Activated T-cell treated with anti-CD3 and anti-CD28 coated beads, Interleukin-2, amount 50 U/mL, for 24 hours (primary cell): ENCODE data around the gene EXOC6B.

ENCODE experiments used
- DNase-seq: peaks from one replicate; pipeline ENCODE4 v3.0.0-alpha.2; 2020
- H3K27ac Mint-ChIP-seq: 2 replicates; pipeline ENCODE4 v1.8.0; 2020; ENCODE audit warnings: mild to moderate bottlenecking, mixed read lengths
- H3K27me3 Mint-ChIP-seq: 2 replicates; pipeline ENCODE4 v1.8.0; 2020; ENCODE audit warnings: mixed read lengths
- H3K36me3 Mint-ChIP-seq: 2 replicates; pipeline ENCODE4 v1.8.0; 2020; ENCODE audit warnings: low read depth, mixed read lengths
- H3K4me1 Mint-ChIP-seq: 2 replicates; pipeline ENCODE4 v1.8.0; 2020; ENCODE audit warnings: low read depth, mixed read lengths
- H3K4me3 Mint-ChIP-seq: 2 replicates; pipeline ENCODE4 v1.8.0; 2020; ENCODE audit warnings: mild to moderate bottlenecking, moderate library complexity, mixed read lengths
- H3K9me3 Mint-ChIP-seq: 2 replicates; pipeline ENCODE4 v1.8.0; 2020; ENCODE audit warnings: mixed read lengths

EXOC6B gene

DNA sequence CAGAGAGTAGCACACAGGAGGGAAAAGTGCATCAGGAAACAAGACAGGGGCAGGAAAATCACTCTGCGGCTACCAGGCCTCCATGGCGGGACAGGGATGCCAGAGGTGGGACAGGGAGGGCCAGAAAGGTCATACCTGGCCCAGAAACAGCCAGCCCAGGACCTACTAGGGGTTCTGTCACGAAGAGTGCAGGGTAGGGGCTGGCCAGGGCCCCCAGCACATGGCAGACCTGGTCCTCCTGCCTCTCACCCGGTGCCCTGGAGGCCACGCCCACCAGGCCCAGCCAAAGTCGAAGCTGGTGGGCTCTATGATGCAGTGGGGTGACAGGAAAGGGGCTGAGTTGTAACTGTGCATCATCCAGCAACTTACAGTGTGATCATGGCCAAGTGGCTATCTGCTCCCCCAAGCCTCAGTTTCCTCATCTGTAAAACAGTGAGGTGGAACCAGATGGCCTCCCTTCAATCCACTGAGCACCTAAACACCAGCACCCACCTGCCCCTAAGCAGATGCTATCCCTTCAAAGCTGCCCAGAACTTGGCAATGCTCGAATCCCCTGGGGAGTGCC, 688.8 kb downstream of the EXOC6B start:
- Mint-ChIP-seq H3K27ac (no peak overlapping the region), H3K36me3 (no peaks in the 10 kb centered on the region), H3K4me1 (peaks cover 2% of the 10 kb centered on the region), H3K27me3 (peaks cover 14% of the 10 kb centered on the region), H3K4me3 (no peak overlapping the region), H3K9me3 (no peaks in the 10 kb centered on the region)
- DNase-seq = no peak

DNA sequence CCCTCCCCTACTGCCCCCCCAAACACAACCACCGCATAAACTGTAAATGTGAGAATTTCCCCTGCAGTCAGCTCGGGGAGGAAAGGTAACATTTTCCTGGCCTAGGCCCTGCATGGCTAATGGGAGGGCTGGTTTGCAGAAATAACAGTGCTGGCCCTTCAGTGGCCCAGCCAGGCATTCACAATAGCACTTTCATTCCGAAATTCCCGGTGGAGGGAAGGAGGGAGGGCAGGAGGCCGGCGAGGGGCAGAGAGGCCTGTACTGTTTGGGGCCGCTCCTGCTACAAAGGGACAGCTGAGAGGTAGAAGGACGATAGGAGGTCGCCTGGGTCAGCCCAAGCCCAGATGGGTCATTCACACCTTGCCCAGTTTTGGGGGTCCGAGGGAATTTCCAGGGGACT, 689.5 kb downstream of the EXOC6B start:
- peaks cover 8% of the 10 kb centered on the region for H3K27me3 Mint-ChIP-seq

DNA sequence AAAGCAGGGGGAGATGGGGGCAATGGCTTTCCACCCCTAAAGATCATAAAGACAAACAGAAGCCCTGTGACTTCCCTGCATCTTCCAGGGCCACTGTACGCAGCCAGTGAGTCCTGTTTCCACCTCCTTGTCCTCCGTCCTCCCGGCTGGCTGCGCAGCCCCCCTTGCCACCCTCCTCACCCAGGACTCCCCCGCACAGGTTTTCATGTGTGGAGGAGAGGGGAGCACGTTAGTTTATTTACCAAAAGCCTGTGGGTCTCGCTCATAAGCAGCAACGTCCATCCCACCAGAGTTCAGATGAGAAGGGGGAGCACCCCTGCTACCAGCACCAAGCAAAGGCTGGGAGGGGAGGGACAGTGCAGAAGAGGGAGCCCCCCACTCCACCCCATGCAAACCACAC, 689.9 kb downstream of the EXOC6B start:
- peaks cover 2% of the 10 kb centered on the region for H3K4me1 Mint-ChIP-seq
- H3K27me3 Mint-ChIP-seq = peaks cover 6% of the 10 kb centered on the region
- no peaks in the 10 kb centered on the region for H3K36me3 Mint-ChIP-seq
- H3K4me3 Mint-ChIP-seq = no peak overlapping the region
- no peak overlapping the region for H3K27ac Mint-ChIP-seq
- DNase-seq = no peak
- no peaks in the 10 kb centered on the region for H3K9me3 Mint-ChIP-seq

More for the DNA sequence above, 689.5 kb downstream of the EXOC6B start:
- Mint-ChIP-seq H3K27ac (no peak overlapping the region), H3K36me3 (no peaks in the 10 kb centered on the region), H3K4me1 (peaks cover 2% of the 10 kb centered on the region), H3K9me3 (no peaks in the 10 kb centered on the region), H3K4me3 (no peak overlapping the region)
- no peak for DNase-seq

DNA sequence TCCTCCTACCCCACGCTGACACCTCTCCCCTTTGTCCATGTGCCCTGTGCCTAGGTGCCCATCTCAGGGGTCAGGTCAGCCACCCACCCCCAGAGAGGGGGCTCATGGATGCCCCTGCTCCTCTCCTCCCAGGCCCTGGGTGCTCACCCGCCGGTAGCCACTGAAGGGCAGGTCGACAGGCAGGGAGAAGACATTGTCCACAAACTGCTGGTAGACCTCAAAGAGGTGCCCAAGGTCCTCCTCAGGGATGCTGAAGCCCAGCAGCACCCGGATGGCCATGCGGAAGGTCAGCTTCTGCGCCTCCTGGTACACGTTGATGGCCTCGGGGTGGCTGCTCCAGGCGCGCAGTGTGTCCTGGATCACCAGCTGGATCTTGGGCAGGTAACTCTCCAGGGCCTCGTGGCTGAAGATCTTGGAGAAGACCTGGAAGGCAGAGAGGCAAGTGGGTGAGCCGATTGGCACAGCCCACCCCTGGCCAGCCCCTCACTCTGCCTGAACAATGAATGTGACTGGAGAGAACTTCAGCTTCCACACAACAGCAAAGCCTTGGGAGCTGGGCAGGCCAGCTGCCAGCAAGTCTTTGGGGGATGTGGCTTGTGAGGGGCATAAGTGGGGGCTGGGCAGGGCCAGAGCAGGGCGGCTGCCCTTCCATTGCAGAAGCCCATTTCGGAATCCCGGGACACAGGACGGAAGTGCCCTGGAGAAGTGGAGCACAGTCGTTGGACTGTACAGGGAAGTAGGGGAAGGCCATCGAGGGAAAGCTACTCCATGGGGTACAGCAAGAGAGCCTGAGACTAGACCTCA, 690.6 kb downstream of the EXOC6B start:
- Mint-ChIP-seq H3K9me3 (no peaks in the 10 kb centered on the region), H3K27ac (no peak overlapping the region), H3K27me3 (peaks cover 11% of the 10 kb centered on the region), H3K36me3 (no peaks in the 10 kb centered on the region), H3K4me3 (no peak overlapping the region), H3K4me1 (peaks cover 2% of the 10 kb centered on the region)
- no peak for DNase-seq

DNA sequence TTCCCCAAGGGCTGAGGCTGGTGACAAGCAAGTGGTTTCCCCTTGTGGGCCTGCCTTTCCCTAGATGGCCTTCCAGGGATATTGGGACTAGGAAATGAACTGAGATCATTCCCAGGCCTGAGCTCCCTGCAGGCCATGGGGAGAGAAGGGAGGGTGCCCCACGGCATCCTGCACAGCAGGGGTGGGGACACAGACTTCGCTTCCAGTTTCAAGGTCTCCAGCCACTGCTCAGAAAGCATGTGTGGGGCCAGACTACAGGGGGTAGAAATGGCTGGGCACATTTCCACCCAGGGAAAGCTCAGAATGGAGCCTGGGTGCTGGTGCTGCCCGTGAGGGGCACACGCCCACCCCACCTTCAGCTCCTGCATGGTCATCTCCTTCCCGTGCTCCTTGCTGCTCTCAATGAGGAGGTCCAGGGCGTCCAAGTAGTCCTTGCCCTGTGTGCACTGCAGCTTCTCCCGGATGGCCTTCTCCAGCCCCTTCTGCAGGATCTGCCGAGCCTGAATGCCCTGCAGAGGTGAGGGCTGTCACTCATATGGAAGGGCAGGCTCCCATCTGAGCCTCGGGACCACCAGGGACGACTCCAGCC, 691.3 kb downstream of the EXOC6B start:
- Mint-ChIP-seq H3K9me3 (no peaks in the 10 kb centered on the region), H3K4me1 (peaks cover 2% of the 10 kb centered on the region), H3K27ac (no peak overlapping the region), H3K4me3 (no peak overlapping the region), H3K36me3 (no peaks in the 10 kb centered on the region), H3K27me3 (peaks cover 13% of the 10 kb centered on the region)
- DNase-seq = no peak

DNA sequence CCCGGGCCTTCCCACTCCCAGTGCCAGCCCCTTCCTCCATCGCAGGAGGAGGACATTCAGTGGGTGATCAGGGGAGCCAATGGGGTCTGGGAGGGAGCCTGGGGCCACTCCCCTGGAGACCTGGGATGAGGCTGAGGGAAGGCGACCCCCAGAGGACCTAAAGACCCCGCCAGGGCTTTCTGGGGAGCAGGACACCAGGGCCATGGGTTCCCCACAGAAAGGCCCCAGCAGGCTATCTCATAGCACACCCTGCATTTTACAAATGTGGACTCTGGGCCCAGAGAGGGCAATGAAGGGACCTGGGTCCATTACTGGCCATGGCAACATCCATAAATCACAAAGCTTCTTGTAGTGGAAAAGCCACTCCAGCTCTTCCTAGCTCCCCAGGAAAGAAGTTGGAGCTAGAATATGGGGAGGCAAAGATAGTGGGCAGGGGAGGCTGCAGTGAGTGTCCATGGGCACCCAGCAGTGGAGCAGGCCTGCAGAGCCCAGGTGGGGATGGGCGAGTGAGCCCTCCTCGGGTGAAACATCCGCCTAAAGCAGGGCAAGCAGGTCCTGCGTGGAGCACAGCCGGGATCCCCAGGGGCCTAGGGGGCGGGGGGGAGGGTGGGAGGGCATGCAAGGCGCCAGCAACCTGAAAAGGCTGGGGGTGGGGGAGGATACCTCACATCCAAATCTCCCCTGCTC, 692.0 kb downstream of the EXOC6B start:
- Mint-ChIP-seq H3K27ac (no peak overlapping the region), H3K4me3 (no peak overlapping the region), H3K9me3 (no peaks in the 10 kb centered on the region), H3K4me1 (peaks cover 2% of the 10 kb centered on the region), H3K36me3 (no peaks in the 10 kb centered on the region), H3K27me3 (peaks cover 13% of the 10 kb centered on the region)
- no peak for DNase-seq

DNA sequence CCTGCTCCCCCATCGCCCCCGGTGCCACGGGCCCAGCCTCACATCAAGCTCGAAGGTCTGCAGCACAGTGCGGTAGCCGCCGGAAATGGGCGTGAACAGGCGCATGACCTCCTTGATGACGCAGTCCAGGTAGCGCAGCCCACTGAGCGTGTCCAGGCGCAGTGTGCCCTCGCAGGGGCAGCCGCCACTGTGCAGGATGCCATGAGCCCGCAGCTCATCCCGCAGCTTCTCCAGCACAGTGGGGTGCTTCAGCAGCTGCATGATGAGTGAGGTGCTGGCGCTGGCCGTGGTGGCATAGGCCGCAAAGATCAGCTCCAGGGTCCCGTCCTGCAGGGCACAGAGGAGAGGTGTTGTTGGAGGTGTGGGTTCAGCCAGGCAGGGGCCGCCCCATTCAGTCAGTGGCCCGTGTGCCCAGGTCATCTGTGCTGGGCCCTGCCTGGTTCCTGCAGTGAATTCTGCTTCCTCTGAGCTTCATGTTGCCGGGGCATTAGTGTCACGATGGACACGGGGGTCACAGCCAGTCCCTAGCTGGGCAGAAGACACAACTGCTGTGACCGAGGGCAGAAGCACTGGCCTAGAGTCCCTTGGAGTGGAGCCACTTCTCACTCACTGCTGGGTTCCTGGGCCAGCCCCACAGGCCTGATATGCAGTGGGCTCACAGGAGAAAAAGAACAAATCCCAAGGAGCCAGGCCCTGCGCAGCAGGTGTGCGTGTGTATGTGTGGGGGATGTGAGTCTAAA, 692.7 kb downstream of the EXOC6B start:
- Mint-ChIP-seq H3K4me1 (peaks cover 2% of the 10 kb centered on the region), H3K27ac (no peak overlapping the region), H3K36me3 (no peaks in the 10 kb centered on the region), H3K4me3 (no peak overlapping the region), H3K27me3 (peaks cover 13% of the 10 kb centered on the region), H3K9me3 (no peaks in the 10 kb centered on the region)
- no peak for DNase-seq

DNA sequence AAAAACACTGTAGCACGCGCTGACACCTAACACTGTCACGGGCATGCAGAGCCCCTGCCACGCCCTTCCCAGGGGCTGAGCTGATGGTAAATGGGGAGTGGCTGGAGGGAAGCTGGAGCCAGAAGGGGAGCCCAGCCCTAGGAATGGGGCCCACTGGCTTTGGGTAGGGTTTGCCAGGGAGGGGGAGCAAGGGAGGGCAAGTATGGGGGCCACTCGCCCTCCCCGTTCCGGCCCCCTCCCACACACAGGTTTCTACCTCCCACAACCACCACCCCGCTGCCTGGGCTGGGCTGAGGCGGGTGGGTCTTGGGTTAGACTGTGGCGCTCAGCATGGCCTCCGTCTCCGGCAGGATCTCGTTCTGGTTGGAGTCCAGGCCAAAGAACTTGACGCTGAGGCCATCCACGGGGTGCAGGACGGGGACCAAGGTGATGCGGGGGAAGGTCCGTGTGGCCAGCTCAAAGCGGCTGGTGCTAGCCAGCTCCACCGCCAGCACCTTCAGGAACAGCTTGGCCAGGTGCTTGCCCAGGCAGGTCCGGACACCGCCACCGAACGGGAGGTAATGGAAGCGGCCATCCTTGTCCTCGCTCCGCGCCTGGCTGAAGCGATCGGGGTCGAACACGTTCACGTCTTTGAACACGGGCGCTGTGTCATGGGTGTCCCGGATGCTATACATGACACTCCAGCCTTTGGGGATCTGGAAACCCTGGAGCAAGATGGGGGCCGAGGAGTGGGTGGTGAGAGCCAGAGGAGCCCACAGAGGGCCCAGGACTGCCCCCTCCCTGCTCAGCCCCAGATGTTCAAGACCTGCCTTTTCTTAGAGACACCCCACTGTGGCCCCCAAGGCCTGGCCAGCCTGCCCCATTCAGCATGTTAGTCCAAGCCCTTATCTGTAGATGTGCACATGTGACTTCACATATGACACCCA, 693.7 kb downstream of the EXOC6B start:
- H3K27me3 Mint-ChIP-seq = peaks cover 11% of the 10 kb centered on the region
- no peak overlapping the region for H3K4me3 Mint-ChIP-seq
- H3K9me3 Mint-ChIP-seq = no peaks in the 10 kb centered on the region
- H3K36me3 Mint-ChIP-seq = no peaks in the 10 kb centered on the region
- H3K4me1 Mint-ChIP-seq = no peaks in the 10 kb centered on the region
- no peak for DNase-seq
- no peak overlapping the region for H3K27ac Mint-ChIP-seq

DNA sequence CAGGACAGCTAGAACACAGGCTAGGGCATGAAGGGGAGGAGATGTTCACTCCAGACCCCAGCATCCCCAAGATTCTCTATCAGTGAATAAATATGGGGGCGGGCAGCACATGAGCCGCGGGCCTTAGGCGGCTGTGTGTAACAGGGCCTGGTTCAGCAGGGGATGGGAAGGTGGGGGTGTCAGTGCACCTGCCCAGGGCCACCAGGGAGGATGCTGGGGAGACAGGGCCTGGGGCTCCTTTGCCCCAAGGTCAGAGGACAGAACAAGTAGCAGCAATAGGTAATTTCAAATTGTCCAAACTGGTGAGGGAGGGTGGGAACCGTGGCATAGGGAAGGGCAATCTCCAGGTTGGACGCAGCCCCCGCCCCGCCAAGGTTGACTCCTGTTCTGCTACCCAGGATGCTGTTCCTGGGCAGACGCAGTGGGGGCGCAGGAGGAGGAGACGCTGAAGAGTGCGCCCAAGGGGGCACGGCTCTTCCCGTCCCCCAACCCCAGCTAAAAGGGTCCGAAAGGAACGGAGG, 694.4 kb downstream of the EXOC6B start:
- Mint-ChIP-seq H3K4me3 (no peak overlapping the region), H3K36me3 (no peaks in the 10 kb centered on the region), H3K9me3 (no peaks in the 10 kb centered on the region), H3K27me3 (peaks cover 13% of the 10 kb centered on the region), H3K4me1 (no peaks in the 10 kb centered on the region), H3K27ac (no peak overlapping the region)
- DNase-seq = no peak

DNA sequence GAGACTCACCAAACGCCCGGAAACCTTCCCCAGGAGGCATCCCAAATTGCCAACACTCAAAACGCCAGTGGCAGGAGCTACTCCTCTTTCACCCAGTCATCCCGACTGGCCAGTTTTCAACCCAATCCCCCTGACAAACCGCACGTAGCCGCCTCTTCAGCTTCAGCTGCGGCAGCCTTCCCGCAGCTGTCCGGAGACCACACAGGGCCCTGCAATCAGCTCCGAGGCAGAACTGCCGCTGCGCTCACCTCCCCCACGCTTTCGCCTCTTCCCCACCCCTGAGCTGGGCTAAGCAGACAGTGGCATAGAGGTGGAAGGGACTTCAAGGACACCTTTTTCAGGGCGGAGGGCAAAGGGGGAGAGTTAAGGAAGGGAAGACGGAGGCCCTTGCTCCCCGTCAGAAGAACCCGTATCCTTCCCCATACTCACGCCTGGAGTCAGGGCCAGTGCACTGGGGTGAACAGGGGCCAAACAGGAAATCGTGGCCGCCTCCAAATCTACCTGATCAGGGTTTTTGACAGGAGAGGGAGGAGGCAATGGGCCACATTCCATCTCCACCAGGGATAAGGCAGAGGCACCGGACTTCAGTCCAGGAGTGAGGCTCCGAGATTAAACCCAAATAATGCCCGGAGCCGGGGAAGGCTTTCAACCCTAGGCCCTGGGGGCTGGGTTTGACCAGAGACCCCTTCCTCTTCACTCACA, 695.0 kb downstream of the EXOC6B start:
- DNase-seq = no peak

DNA sequence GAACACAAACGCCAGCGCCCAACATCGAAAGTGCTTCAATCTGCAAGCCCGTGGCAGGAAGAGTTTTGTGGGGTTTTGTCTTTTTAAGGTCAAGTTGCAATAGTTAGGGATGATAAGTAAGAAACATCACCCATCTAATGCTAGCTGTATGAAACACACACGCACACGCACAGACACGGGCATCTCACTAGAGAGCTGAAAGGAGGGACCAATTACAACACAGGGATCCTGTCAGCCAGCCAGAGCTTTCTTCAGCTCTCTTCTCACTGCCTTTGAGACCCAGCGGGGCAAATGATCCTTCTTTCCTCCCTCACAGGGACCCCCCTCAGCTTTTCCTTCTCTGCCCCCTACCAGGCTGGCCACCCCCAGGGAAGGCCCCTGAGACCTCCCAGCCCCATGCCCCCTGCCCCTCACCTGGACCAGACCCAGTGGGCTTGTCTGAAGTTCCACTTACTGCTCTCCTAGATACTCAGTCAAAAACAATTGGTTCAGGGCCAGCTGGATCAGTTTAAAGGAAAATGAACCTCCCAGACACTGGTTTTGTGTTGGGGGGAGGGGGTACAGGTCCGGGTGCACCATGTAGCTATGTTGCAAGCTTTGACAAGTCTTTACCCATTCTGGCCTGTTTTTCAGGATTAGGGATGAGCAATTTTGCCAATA, 696.0 kb downstream of the EXOC6B start:
- no peak for DNase-seq
- Mint-ChIP-seq H3K4me1 (no peaks in the 10 kb centered on the region), H3K27ac (no peak overlapping the region), H3K27me3 (peaks cover 17% of the 10 kb centered on the region), H3K9me3 (no peaks in the 10 kb centered on the region), H3K4me3 (no peak overlapping the region), H3K36me3 (no peaks in the 10 kb centered on the region)

More for the DNA sequence above, 695.0 kb downstream of the EXOC6B start:
- Mint-ChIP-seq H3K27ac (no peak overlapping the region), H3K36me3 (no peaks in the 10 kb centered on the region), H3K4me1 (no peaks in the 10 kb centered on the region), H3K4me3 (no peak overlapping the region), H3K27me3 (peaks cover 16% of the 10 kb centered on the region), H3K9me3 (no peaks in the 10 kb centered on the region)

DNA sequence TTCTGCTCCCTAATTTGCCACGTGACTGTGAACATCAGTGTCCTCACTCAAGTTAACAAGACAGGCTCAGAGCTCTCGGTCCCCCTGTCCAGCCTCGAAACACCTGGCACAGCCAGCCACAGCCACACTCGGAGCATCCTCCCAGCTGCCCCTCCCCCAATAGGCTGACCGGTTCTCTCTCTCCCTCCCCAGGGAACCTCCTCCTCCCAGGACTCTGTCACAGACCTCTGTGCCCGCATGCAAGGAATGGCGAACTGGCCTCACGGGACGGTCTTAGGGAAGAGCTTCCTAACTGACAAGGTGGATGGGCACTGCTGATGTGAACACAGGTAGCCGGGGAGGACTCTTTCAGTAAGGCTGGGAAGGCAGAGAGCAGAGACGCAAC, 697.0 kb downstream of the EXOC6B start:
- H3K9me3 Mint-ChIP-seq = no peaks in the 10 kb centered on the region
- H3K4me3 Mint-ChIP-seq = no peak overlapping the region
- H3K27me3 Mint-ChIP-seq = peaks cover 21% of the 10 kb centered on the region
- no peak for DNase-seq
- H3K36me3 Mint-ChIP-seq = no peaks in the 10 kb centered on the region
- H3K27ac Mint-ChIP-seq = no peak overlapping the region
- H3K4me1 Mint-ChIP-seq = no peaks in the 10 kb centered on the region
